GM12878 (cell line): ENCODE data around the gene VKORC1. TPM values are rescaled to one million over a fixed set of nuclear protein-coding genes. Genes with fewer than 3 reads are reported as not detected.

Source experiments
- ATAC-seq: fragments of 200-7000 bp; cut with Tn5 transposase; 3 replicates; pipeline ENCODE4 v1.9.1; 2020; ENCODE audit warnings: mild to moderate bottlenecking, moderate library complexity
- BruUV-seq: library from RNA; stranded (reverse); fragments of 400-500 nt; replicated peaks from 2 replicates; lab custom pipeline; 2021; lab: Mats Ljungman, UMichigan
- CTCF ChIA-PET: fragments of 300-600 bp; sonication (Branson Sonifier 250); formaldehyde crosslinking; extraction: SDS; loops from one replicate; lab custom pipeline; 2021; ENCODE audit warnings: inconsistent platforms; lab: Yijun Ruan, JAX
- POLR2A ChIA-PET: fragments of 350-600 bp; formaldehyde crosslinking; extraction: SDS; loops from one replicate; lab custom pipeline; 2021; ENCODE audit warnings: inconsistent platforms; lab: Charles Lee
- RAD21 ChIA-PET: fragments of 300-600 bp; sonication (Branson Sonifier 250); formaldehyde crosslinking; loops from one replicate; lab custom pipeline; 2023; ENCODE audit warnings: antibody characterized with exemption; ENCODE audit not compliant: unreplicated experiment; lab: Charles Lee
- SMC1A ChIA-PET: fragments of 300-600 bp; sonication (Branson Sonifier 250); formaldehyde crosslinking; loops from one replicate; lab custom pipeline; 2023; ENCODE audit not compliant: unreplicated experiment, uncharacterized antibody; lab: Charles Lee
- DNase-seq: peaks from one replicate; pipeline ENCODE4 v3.0.0-alpha.2; 2011; ENCODE audit warnings: low read depth, low spot score
- FAIRE-seq: peaks from 3 replicates; lab custom pipeline; 2011; peaks lifted over from hg19 to GRCh38; lab: Jason Lieb, UNC
- H2AFZ ChIP-seq: 2 replicates; pipeline ENCODE4 v1.6.0; 2011; ENCODE audit warnings: low read depth, low read length, control low read depth; ENCODE audit not compliant: control insufficient read depth
- H3K27ac ChIP-seq: 2 replicates; pipeline ENCODE4 v1.5.1; 2011; ENCODE audit warnings: control low read depth; ENCODE audit not compliant: control insufficient read depth, insufficient read depth
- H3K27me3 ChIP-seq, 2 experiments: replicated peaks in 1 of 2; 2 replicates each; pipeline versions ENCODE4 v1.6.0 to v1.6.1; 2011; ENCODE audit warnings: low read length in 1 of 2; ENCODE audit not compliant: control insufficient read depth in 2 of 2, insufficient read depth in 2 of 2
- H3K36me3 ChIP-seq, 2 experiments: 2 replicates each; pipeline ENCODE4 v1.5.1; 2011; ENCODE audit warnings: low read length in 1 of 2; ENCODE audit not compliant: control insufficient read depth in 2 of 2, insufficient read depth in 2 of 2
- H3K4me1 ChIP-seq: 2 replicates; pipeline ENCODE4 v1.6.1; 2011; ENCODE audit warnings: mild to moderate bottlenecking, low read length, moderate library complexity, mixed read lengths; ENCODE audit not compliant: control insufficient read depth, insufficient read depth
- H3K4me2 ChIP-seq: 2 replicates; pipeline ENCODE4 v1.6.0; 2011; ENCODE audit warnings: control low read depth; ENCODE audit not compliant: control insufficient read depth, insufficient read depth
- H3K4me3 ChIP-seq: fragments of 200-600 bp; sonication (generic); 2 replicates; pipeline ENCODE4 v1.5.1; 2016
- H3K79me2 ChIP-seq: 2 replicates; pipeline ENCODE4 v1.6.0; 2011; ENCODE audit warnings: low read length; ENCODE audit not compliant: control insufficient read depth, insufficient read depth
- H3K9ac ChIP-seq: 2 replicates; pipeline ENCODE4 v1.8.0; 2011; ENCODE audit warnings: low read length, control low read depth, mixed read lengths; ENCODE audit not compliant: control insufficient read depth, insufficient read depth
- H3K9me3 ChIP-seq: replicated peaks from 3 replicates; pipeline ENCODE4 v1.5.1; 2011; ENCODE audit warnings: mild to moderate bottlenecking, low read length; ENCODE audit not compliant: control insufficient read depth, insufficient read depth
- H4K20me1 ChIP-seq: 2 replicates; pipeline ENCODE4 v1.6.0; 2011; ENCODE audit not compliant: control insufficient read depth, insufficient read depth
- CHD4 ChIP-seq: fragments of 200-600 bp; sonication (generic); IDR thresholded peaks from 2 replicates; pipeline ENCODE4 v1.6.1; 2016; ENCODE audit warnings: mild to moderate bottlenecking
- DPF2 ChIP-seq: fragments of 450-650 bp; IDR thresholded peaks from 2 replicates; pipeline ENCODE4 v1.6.1; 2017; ENCODE audit warnings: mild to moderate bottlenecking
- NBN ChIP-seq: fragments of 450-650 bp; IDR thresholded peaks from 2 replicates; pipeline ENCODE4 v1.6.1; 2016
- NRF1 ChIP-seq: conservative IDR thresholded peaks from 2 replicates; pipeline ENCODE4 v1.6.1; 2011; ENCODE audit warnings: mild to moderate bottlenecking, low read depth, low read length, improper control_type of control experiment
- PAX8 ChIP-seq: fragments of 450-650 bp; IDR thresholded peaks from 2 replicates; pipeline ENCODE4 v1.6.1; 2017; ENCODE audit warnings: mild to moderate bottlenecking, moderate library complexity
- POLR2A ChIP-seq: IDR thresholded peaks from 2 replicates; pipeline ENCODE4 v1.6.1; 2011; ENCODE audit warnings: low read depth, mild to moderate bottlenecking, low read length
- POU2F2 ChIP-seq: IDR thresholded peaks from 3 replicates; pipeline ENCODE4 v1.6.1; 2011; ENCODE audit warnings: low read depth, mild to moderate bottlenecking, low read length, borderline replicate concordance
- STAT1 ChIP-seq: fragments of 450-650 bp; conservative IDR thresholded peaks from 2 replicates; pipeline ENCODE4 v1.6.1; 2014; ENCODE audit warnings: antibody characterized with exemption, mild to moderate bottlenecking
- TCF12 ChIP-seq: IDR thresholded peaks from 2 replicates; pipeline ENCODE4 v1.6.1; 2011; ENCODE audit warnings: low read depth, mild to moderate bottlenecking, low read length
- ZNF217 ChIP-seq: fragments of 450-650 bp; IDR thresholded peaks from 2 replicates; pipeline ENCODE4 v1.6.1; 2017; ENCODE audit warnings: antibody characterized with exemption, mild to moderate bottlenecking
- WGBS: methylation state at CpG from one replicate; pipeline ENCODE4 v1.1.6; 2016; ENCODE audit warnings: low lambda C conversion rate; ENCODE audit not compliant: insufficient replicate concordance, insufficient coverage; ENCODE audit errors: missing lambda C conversion rate; 5-methylcytosine and 5-hydroxymethylcytosine counted together
- in situ Hi-C: fragments of 300-500 bp; cut with MboI; formaldehyde crosslinking; loops from 9 replicates; pipeline ENCODE4 v1.14.3; 2018; ENCODE audit warnings: mixed read lengths
- intact Hi-C: fragments of 100-400 bp; cut with micrococcal nuclease; formaldehyde crosslinking; loops from one replicate; pipeline ENCODE4 v1.14.2; 2022; ENCODE audit not compliant: unreplicated experiment
- polyA plus RNA-seq, 11 experiments: library from polyadenylated mRNA; depleted of rRNA in 4 of 11; unstranded in 6 of 11; stranded (reverse) in 5 of 11; fragments of >200 nt; fragmentation: Nextera tagmentation in 4 of 11; fragmentation: Illumina TruSeq in 1 of 11; extraction: Ambion mirVana in 4 of 11; extraction: Trizol in 1 of 11; gene quantifications; 1 replicate in 1 of 11; 2 replicates in 10 of 11; pipeline versions ENCODE4 v1.2.1 to v1.2.3, GENCODE V29; 2011 to 2016; ENCODE audit warnings: inconsistent platforms in 2 of 11, missing spikeins in 2 of 11, low read depth in 1 of 11
- total RNA-seq, 4 experiments: library from RNA; depleted of rRNA in 3 of 4; stranded (reverse); fragments of >200 nt in 3 of 4; fragmentation: Illumina TruSeq in 1 of 4; extraction: Trizol in 1 of 4; gene quantifications; 2 replicates each; pipeline versions ENCODE4 v1.2.1 to v1.2.3, GENCODE V29; 2013 to 2021
- TF ChIP-seq, protein P1 (sequence below): IDR thresholded peaks from 2 replicates; pipeline ENCODE4 v1.6.1; 2012; ENCODE audit warnings: low read depth, low read length, improper control_type of control experiment

Gene VKORC1
- total and polyA plus RNA-seq, 10 of the 15 experiments (the other 5 are each of a cell fraction or from before 2014, with no cell fraction given), result 19.8 to 140 (median 57.7) TPM

DNA sequence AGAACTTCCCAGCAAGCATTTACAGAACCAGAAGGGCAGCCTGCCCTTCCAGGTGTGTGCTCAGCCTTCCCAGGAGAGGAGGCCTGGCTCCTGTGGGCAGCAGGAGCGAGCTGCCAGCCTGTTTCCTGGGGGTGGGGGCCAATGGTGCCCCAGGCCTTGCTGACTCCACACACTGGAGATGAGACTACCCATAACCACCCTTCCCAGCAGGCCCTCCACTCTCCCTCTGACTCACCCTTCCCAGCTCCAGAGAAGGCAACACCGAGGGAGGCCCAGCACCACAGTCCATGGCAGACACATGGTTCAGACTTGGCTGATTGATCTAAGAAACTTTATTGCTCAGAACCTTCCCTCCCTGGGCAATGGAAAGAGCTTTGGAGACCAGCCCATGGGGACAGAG, 4.1 kb downstream of the VKORC1 start:
- ATAC-seq, result no peak
- in situ Hi-C loops, result no loop called here
- WGBS, result 97% methylated on average over 2 of the region's 2 CpGs
- POLR2A ChIA-PET, result no interaction called here
- BruUV-seq, result no TSS peak
- RAD21 ChIA-PET, result no interaction called here
- Histone ChIP-seq H3K36me3 (peaks cover 2% of the 10 kb centered on the region in 2 experiments; a peak in 3 of 4 replicates), H3K4me2 (no peak overlapping the region), H3K9me3 (no peaks in the 10 kb centered on the region), H2AFZ (no peak overlapping the region), H3K27me3 (no peaks in the 10 kb centered on the region), H3K9ac (no peak overlapping the region), H3K79me2 (peaks cover 20% of the 10 kb centered on the region), H4K20me1 (no peaks in the 10 kb centered on the region), H3K4me3 (no peak overlapping the region), H3K27ac (no peak overlapping the region), H3K4me1 (peaks cover 4% of the 10 kb centered on the region)
- SMC1A ChIA-PET, result no interaction called here
- FAIRE-seq, result no peak
- intact Hi-C loops, result loop anchor here (5.0 to 10.0 kb wide), 2 partner anchors 136 to 352 kb away; partner anchors contain the start of genes SETD1A and ZNF843
- no peak for TF ChIP-seq TCF12
- no peak for TF ChIP-seq DPF2
- TF ChIP-seq NBN, result no peak
- no peak for TF ChIP-seq PAX8
- TF ChIP-seq POLR2A, result no peak
- no peak for TF ChIP-seq CHD4
- TF ChIP-seq NRF1, result no peak
- TF ChIP-seq STAT1, result no peak
- no peak for TF ChIP-seq ZNF217
- TF ChIP-seq POU2F2, result no peak
- TF ChIP-seq, protein P1, sequence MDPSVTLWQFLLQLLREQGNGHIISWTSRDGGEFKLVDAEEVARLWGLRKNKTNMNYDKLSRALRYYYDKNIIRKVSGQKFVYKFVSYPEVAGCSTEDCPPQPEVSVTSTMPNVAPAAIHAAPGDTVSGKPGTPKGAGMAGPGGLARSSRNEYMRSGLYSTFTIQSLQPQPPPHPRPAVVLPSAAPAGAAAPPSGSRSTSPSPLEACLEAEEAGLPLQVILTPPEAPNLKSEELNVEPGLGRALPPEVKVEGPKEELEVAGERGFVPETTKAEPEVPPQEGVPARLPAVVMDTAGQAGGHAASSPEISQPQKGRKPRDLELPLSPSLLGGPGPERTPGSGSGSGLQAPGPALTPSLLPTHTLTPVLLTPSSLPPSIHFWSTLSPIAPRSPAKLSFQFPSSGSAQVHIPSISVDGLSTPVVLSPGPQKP, result no peak
- CTCF ChIA-PET, result interaction anchor here (1.5 kb wide), 1 partner anchor 20 kb away, joined by 4 read pairs; no protein-coding TSS in a partner anchor
- DNase-seq, result no peak
